Kidney glomerular epithelial cell (primary cell): ENCODE measurements around the gene NAA10.

Experiments used
- DNase-seq: peaks from one replicate; lab custom pipeline; 2025; lab: John Stamatoyannopoulos, UW

Gene NAA10

GRCh38 chrX:153927922-153928760 lies 6.7 kb downstream of the NAA10 start:
- peak; percentile 81 for DNase-seq

GRCh38 chrX:153927672-153927921 lies 7.2 kb downstream of the NAA10 start:
- DNase-seq = no peak

DNA sequence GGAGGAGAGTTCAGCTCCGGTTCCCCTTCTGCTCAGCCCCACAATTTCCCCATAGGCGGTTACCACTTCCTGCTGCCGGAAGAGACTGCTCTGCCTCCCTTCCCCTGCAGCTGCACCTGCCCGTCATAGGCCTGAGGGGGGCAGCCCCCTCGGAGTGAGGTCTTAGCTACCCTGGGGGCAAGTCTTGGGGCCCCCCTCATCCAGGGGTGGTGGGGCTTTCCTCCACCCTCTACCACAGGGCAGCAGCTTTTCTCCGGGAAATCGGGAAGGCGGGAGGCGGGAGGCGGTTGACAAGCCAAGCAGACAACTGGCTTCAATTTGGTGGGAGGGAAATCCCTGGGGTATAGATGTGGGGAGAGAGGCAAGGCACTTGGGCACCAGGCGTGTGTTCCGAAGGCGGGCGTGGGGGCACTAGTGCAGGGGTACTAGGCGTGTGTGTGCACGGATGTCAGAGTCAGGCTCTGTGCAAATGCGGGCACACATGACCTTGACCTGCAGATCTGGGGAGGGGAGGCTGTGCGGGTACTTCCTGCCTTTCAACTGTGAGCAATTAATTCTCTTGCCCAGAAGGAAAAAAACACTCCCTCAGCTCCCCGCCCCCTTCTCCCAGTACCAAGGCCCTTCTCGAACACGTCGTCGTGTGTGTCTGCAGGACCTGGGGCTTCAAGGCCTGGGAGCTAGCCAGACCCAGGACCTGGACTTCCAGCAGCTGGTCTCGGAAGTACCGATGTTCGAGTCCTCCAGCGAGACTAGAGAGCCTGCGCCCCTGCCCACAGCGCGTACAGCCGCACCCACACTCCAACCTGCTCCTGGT lies 7.8 kb downstream of the NAA10 start:
- peak; percentile 2 for DNase-seq

GRCh38 chrX:153926552-153926857 lies 8.3 kb downstream of the NAA10 start:
- no peak for DNase-seq

GRCh38 chrX:153925739-153926551 lies 8.9 kb downstream of the NAA10 start, which contains the start of gene ARHGAP4:
ARHGAP4 (minus strand) TSS chrX:153926264; CDS start chrX:153926202, 62 bp downstream.
- DNase-seq = no peak

GRCh38 chrX:153925387-153925738 lies 9.5 kb downstream of the NAA10 start:
- no peak for DNase-seq

DNA sequence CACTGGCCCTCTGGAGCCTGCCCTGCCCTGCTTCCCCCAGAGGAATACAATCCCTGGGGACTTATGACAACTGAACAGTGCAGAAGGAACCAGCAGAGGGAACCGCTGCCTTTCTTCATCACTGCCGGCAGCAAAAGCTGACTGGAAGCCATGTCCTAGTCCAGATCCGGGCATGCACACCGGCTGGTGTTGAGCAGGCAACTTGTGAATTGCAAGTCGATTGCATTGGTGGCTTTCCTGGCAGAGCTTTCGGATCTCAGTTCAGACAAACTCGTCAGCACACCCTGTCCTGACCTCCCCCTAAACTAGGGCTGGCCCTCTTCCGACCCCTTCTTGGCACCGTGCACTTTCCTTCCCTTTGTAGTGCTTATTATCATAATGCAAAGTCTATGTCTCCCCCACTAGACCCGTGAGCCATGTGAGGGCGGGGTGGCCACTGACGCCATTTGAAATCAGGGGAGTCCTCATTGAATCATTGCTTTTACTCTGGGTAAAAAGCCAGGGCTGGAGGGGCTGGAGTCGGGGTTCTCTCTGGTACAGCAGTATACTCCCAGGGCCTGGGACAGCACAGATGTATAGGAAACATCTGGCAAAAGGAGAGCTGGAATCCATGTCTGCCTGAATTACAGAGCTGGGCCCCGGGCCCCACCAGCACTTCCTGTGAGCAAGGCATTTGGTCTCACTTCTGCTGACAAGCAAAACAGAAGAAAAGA lies 10.5 kb downstream of the NAA10 start:
- DNase-seq = no peak

DNA sequence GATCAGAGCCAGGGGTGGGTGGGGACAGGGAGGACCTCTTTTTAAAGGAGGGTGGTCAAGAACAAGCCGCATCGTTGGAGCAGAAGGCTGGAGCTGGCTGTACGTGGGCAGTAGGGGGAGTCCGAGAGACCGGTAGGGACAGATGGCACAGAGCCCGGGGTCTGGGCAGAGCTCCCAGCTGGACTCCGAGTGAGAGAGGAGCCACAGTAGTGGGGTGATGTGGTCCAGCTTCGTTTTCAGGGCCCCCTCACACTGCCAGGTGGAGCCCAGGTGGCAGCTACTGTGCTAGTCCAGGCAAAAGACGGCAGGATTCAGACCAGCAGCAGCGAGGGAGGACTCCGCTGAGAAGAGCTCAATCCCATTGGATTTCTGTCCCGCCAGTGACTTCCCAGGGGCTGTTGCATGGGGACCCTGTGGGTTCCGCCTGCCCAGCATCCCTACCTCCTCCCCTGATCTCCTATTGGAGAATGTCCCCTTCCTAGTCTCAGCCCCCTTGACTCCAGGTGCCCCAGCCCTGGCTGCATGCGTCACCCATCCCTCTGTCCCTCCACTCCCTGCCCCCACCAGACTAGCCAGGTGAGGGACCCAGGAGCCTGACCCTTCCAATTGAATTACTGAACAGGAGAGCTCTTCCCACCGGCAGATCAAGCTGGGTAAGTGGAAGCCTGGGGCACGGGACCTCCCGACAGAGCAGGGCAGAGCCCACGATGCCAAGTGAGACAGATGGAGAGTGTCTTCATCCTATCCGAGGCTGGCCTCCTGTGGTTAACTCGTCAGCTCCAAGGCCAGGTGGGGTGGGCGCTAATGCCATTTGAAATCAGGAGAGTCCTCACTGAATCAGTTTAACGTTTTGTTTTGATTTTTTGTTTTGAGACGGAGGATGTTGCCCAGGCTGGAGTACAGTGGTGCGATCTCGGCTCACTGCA lies 11.6 kb downstream of the NAA10 start:
- DNase-seq = no peak

GRCh38 chrX:153921511-153922446 lies 13.1 kb downstream of the NAA10 start:
- DNase-seq = no peak

DNA sequence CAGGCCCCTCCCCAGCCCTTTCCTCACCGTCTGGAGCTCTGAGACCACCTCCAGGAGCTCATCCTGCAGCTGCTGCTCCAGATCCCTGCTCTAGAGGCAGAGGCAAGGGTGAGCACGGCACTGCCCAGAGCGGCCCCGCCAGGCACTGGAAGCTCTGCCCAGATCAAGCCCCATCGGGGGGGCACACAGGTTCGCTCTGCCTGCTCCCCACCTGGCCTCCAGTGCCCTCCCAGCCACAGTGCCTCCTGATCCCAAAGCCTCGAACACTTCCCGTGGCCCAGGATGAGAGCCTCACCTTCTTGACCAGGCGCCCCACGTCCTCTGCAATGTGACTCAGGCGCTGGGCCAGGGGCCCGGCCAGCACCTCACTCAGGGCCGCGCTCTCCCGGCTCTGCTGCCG lies 13.8 kb downstream of the NAA10 start:
- no peak for DNase-seq

- DNase-seq = no peak
Observed at GRCh38 chrX:153920546-153920945, 14.3 kb downstream of the NAA10 start.

- DNase-seq = no peak
Observed at GRCh38 chrX:153919281-153919680, 15.6 kb downstream of the NAA10 start.

- DNase-seq = no peak
Observed at GRCh38 chrX:153917869-153918268, 17.0 kb downstream of the NAA10 start.

- no peak for DNase-seq
Observed at GRCh38 chrX:153913701-153914100, 21.1 kb downstream of the NAA10 start.

GRCh38 chrX:153913211-153913610 lies 21.6 kb downstream of the NAA10 start:
- DNase-seq = no peak

DNA sequence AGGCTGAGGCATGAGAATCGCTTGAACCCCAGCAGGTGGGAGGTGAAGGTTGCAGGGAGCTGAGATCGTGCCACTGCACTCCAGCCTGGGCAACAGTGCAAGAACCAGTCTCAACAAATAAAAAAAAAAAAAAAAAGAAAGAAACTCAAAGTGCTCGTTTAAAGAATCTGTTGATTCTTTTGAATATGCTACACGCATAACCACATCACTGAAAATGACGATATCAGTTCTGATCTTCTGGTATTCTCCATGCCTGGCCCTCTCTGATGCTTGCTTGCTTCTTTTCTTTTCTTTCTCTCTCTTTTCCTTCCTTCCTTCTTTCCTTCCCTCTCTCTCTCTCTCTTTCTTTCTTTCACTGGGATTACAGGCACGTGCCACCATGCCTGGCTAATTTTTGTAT lies 23.0 kb downstream of the NAA10 start:
- DNase-seq = no peak

DNA sequence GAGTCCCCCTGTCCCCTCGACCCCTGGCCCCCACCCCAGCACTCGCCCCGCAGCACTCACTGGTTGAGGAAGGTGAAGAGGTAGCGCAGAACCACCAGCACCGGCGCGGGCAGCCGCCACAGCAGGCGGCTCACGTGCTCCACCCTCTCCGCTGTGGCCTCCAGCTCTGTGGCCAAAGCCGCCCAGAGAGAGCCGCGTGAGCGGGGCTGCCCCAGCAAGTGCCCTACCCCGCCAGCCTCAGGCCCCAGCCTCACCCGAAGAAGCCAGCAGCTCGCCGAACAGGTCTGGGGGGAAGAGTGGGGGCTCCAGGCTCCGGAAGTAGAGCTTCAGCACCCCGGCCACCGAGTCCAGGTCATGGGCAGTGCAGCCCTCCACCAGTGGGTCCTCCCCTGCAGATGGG lies 24.4 kb downstream of the NAA10 start:
- DNase-seq = no peak

GRCh38 chrX:153909980-153910360 lies 24.9 kb downstream of the NAA10 start:
- DNase-seq = no peak

DNA sequence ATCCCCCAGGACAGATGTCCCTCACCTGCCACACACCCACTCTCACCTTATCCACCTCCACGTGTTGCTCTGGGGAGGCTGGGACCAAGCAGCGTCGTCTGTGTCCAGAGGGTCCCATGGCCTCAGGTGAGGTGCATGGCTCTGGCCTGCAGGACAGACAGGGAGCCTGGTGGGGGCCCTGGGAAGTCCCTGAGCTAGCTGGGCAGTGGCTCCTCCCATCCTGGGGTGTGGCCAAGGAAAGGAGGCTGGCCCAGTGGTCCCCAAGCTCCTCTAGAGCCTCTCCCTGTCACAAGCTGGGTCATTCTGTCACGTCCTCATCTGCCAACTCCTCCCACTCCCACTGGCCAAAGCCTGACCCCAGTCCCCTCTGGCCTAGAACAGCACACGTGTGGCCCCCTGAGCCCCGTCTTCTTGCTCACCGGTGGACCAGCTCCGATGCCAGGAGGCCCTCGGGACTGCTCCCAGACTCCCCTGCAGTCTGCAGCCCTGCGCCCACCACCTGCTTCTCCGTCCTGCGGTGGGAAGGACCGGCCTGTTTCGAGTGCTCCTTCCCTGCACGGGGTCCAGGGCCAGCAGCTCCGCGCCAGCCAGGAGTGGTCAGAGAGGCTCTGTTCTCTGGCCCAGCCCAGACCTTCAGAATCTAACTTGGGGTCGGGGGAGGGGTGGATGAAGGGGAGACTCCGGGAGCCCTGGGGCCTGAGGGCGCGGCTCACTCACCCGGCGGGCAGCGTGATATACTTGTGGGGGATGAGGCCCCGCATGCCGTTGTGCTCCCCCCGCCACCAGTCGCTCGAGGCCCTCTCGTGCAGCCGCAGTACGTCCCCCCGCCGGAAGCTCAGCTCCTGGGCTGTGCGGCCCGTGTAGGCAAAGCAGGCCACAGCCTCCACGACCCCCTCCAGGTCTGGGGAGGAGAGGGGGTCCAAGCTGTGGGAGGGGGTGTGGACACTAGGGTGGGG lies 25.5 kb downstream of the NAA10 start:
- DNase-seq = no peak
